Adrenal gland (tissue), 12 donors: ENCODE measurements around the gene LAMC2. TPM values are rescaled to one million over a fixed set of nuclear protein-coding genes. Genes with fewer than 3 reads are reported as not detected.

Source experiments
- DNase-seq, 7 donors: peaks; one replicate each; pipeline ENCODE4 v3.0.0-alpha.2; 2019 to 2020
- H3K27ac ChIP-seq, 5 donors: fragments of 200-600 bp; sonication (generic) in 4 of 5; 1 replicate in 3 of 5; 2 replicates in 2 of 5; pipeline versions ENCODE4 v1.5.1 to v1.8.0; 2016 to 2020; ENCODE audit warnings: mild to moderate bottlenecking in 1 of 5
- H3K27me3 ChIP-seq: fragments of 200-600 bp; 2 replicates; pipeline ENCODE4 v1.8.0; 2021
- H3K36me3 ChIP-seq, 2 donors: fragments of 200-600 bp; replicated peaks in 1 of 2; 1 replicate in 1 of 2; 2 replicates in 1 of 2; pipeline versions ENCODE4 v1.5.1 to v1.8.0; 2018 to 2022
- H3K4me1 ChIP-seq, 2 donors: fragments of 200-600 bp; replicated peaks in 1 of 2; 1 replicate in 1 of 2; 2 replicates in 1 of 2; pipeline versions ENCODE4 v1.5.1 to v1.8.0; 2018 to 2021
- H3K4me3 ChIP-seq, 4 donors: fragments of 200-600 bp; sonication (generic) in 3 of 4; one replicate each; pipeline ENCODE4 v1.5.1; 2016 to 2018
- H3K9me3 ChIP-seq, 3 donors: fragments of 200-600 bp; sonication (generic) in 1 of 3; replicated peaks in 1 of 3; 1 replicate in 2 of 3; 2 replicates in 1 of 3; pipeline versions ENCODE4 v1.5.1 to v1.8.0; 2016 to 2021
- POLR2A ChIP-seq, 2 donors: fragments of 450-650 bp; IDR thresholded peaks; one replicate each; pipeline ENCODE4 v1.6.1; 2017; ENCODE audit warnings: antibody characterized with exemption in 2 of 2, mild to moderate bottlenecking in 2 of 2, moderate library complexity in 1 of 2
- WGBS, 4 donors: extraction: QIAGEN DNeasy Blood & Tissue Kit in 2 of 4; methylation state at CpG; one replicate each; pipeline versions ENCODE4 v1.1.5 to v1.1.7; 2013 to 2017; 5-methylcytosine and 5-hydroxymethylcytosine counted together
- intact Hi-C, 2 donors: fragments of 100-400 bp; cut with DNase I; formaldehyde crosslinking; loops; one replicate each; pipeline versions ENCODE4 v1.14.1 to v1.15.0; 2022 to 2023
- polyA plus RNA-seq, 3 donors: library from polyadenylated mRNA; stranded (reverse); fragments of 200-250 nt in 2 of 3; fragments of 350-450 nt in 1 of 3; fragmentation: Illumina TruSeq in 1 of 3; extraction: RNeasy Lipid Tissue Mini Kit (QIAGEN cat#74804) in 1 of 3; gene quantifications; one replicate each; pipeline ENCODE4 v1.2.3, GENCODE V29; 2013 to 2014
- total RNA-seq, 9 donors: library from RNA; depleted of rRNA in 4 of 9; stranded (reverse); fragments of >200 nt in 4 of 9; fragments of 120-200 nt in 1 of 9; fragmentation: NEBNext Ultra II Directional in 1 of 9; extraction: Animal tissue kit (Norgen Biotek cat#: 25700) in 1 of 9; gene quantifications; one replicate each; pipeline versions ENCODE4 v1.1.0 to v1.2.4, GENCODE V29; 2013 to 2023
- TF ChIP-seq, protein P1 (sequence below), 6 experiments: fragments of 450-650 bp in 4 of 6; fragments of 200-600 bp in 2 of 6; sonication (generic) in 1 of 6; IDR thresholded peaks; 1 replicate in 5 of 6; 2 replicates in 1 of 6; pipeline versions ENCODE4 v1.5.1 to v1.8.0; 2016 to 2021; ENCODE audit warnings: antibody characterized with exemption in 6 of 6, mild to moderate bottlenecking in 2 of 6, moderate library complexity in 1 of 6
- donor health status: healthy with polysubstance abuse.
- donor health status: Bipolar disorder and iron deficiency.
- donor health status: DM: yes; HTN: yes; CAD: no.
- donor health status: DM: no; HTN: no; CAD: no.
- donor health status: DM: no; HTN: no; CAD: no.
- donor health status: DM: yes; HTN: yes; CAD: no.

Gene LAMC2
- total and polyA plus RNA-seq, 12 donors, result 0.04 to 1.4 (median 0.16) TPM; not detected in 1

DNA sequence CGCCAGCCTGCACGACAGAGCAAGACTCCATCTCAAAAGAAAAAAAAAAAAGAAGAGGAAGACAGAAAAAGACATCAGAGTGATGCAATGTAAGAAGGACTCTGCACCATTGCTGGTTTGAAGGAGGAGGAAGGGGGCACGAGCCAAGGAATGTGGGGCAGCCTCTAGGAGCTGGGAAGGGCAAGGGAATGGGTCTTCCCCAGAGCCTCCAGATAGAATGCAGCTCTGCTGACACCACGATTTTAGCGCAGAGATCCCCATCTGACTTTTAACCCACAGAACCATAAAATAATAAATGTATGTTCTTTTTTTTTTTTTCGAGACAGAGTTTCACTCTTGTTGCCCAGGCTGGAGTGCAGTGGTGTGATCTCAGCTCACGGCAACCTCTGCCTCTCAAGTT, 33.9 kb upstream of the LAMC2 start:
- 79 to 88% (median 86%) methylated on average over 7 of the region's 7 CpGs for WGBS, 4 donors
- Histone ChIP-seq H3K36me3 (no peaks in the 10 kb centered on the region), H3K9me3 (no peaks in the 10 kb centered on the region), H3K4me3 (no peak overlapping the region), H3K27me3 (peaks cover 3% of the 10 kb centered on the region), H3K27ac (no peak overlapping the region), H3K4me1 (no peaks in the 10 kb centered on the region)
- DNase-seq, result no peak
- intact Hi-C loops, result no loop called here
- TF ChIP-seq, protein P1, sequence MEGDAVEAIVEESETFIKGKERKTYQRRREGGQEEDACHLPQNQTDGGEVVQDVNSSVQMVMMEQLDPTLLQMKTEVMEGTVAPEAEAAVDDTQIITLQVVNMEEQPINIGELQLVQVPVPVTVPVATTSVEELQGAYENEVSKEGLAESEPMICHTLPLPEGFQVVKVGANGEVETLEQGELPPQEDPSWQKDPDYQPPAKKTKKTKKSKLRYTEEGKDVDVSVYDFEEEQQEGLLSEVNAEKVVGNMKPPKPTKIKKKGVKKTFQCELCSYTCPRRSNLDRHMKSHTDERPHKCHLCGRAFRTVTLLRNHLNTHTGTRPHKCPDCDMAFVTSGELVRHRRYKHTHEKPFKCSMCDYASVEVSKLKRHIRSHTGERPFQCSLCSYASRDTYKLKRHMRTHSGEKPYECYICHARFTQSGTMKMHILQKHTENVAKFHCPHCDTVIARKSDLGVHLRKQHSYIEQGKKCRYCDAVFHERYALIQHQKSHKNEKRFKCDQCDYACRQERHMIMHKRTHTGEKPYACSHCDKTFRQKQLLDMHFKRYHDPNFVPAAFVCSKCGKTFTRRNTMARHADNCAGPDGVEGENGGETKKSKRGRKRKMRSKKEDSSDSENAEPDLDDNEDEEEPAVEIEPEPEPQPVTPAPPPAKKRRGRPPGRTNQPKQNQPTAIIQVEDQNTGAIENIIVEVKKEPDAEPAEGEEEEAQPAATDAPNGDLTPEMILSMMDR (IDR thresholded peaks at IDR 0.05), result no peak
- TF ChIP-seq POLR2A (IDR thresholded peaks at IDR 0.05), result no peak

- DNase-seq, result no peak
- H3K27ac ChIP-seq, result no peak overlapping the region
- H3K4me3 ChIP-seq, result no peak overlapping the region
- no peaks in the 10 kb centered on the region for H3K4me1 ChIP-seq
- H3K36me3 ChIP-seq, result no peaks in the 10 kb centered on the region
- H3K9me3 ChIP-seq, result no peaks in the 10 kb centered on the region
- 87 to 93% (median 91%) methylated on average over 2 of the region's 2 CpGs for WGBS, 4 donors
- no peak for TF ChIP-seq POLR2A (IDR thresholded peaks at IDR 0.05)
- TF ChIP-seq, protein P1 (IDR thresholded peaks at IDR 0.05), result no peak
- intact Hi-C loops, result no loop called here
- H3K27me3 ChIP-seq, result peaks cover 3% of the 10 kb centered on the region
Measured at GRCh38 chr1:183155939-183156338, 30.1 kb upstream of the LAMC2 start.

GRCh38 chr1:183159960-183160359, 26.1 kb upstream of the LAMC2 start:
- Histone ChIP-seq H3K9me3 (no peaks in the 10 kb centered on the region), H3K4me3 (no peak overlapping the region), H3K4me1 (no peaks in the 10 kb centered on the region), H3K27ac (no peak overlapping the region), H3K36me3 (no peaks in the 10 kb centered on the region), H3K27me3 (no peaks in the 10 kb centered on the region)
- intact Hi-C loops, result no loop called here
- 83 to 91% (median 89%) methylated on average over 9 of the region's 9 CpGs for WGBS, 4 donors
- DNase-seq, result no peak
- TF ChIP-seq, protein P1 (IDR thresholded peaks at IDR 0.05), result no peak
- no peak for TF ChIP-seq POLR2A (IDR thresholded peaks at IDR 0.05)

DNA sequence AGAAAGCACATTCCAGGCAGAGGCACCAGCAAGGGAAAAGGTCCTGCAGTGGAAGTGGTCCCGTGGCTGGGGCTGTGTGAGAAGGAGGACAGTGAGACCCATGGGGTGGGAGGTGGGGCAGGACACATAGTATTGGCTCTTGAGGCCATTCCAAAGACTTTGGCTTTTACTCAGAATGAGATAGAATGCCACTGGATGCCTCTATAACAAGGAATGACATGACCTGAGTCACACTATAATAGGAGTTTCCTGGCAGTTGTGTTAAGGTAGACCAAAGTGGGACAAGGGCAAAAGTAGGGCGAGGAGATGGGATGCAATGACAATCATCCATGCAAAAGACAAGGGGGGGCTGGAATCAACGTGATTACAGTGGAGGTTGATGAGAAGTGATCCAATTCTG, 24.7 kb upstream of the LAMC2 start:
- no peak overlapping the region for H3K4me3 ChIP-seq
- no peak overlapping the region for H3K27ac ChIP-seq
- 62 to 81% (median 73%) methylated on average over 3 of the region's 3 CpGs for WGBS, 4 donors
- H3K9me3 ChIP-seq, result no peaks in the 10 kb centered on the region
- H3K4me1 ChIP-seq, result no peaks in the 10 kb centered on the region
- H3K36me3 ChIP-seq, result no peaks in the 10 kb centered on the region
- intact Hi-C loops, result no loop called here
- TF ChIP-seq, protein P1 (IDR thresholded peaks at IDR 0.05), result no peak
- TF ChIP-seq POLR2A (IDR thresholded peaks at IDR 0.05), result no peak
- no peak for DNase-seq
- H3K27me3 ChIP-seq, result no peaks in the 10 kb centered on the region
